HK-2 (cell line): ENCODE measurements around the gene STAT3.
"Not testable (repeated sequence)": the region's sequence is repeated elsewhere in the genome, so short reads cannot be mapped to it uniquely, and the experiment has no call there.

ENCODE experiments used
- DNase-seq: peaks from one replicate; pipeline ENCODE4 v3.0.0-alpha.2; 2018; ENCODE audit not compliant: unreplicated experiment

Gene STAT3

GRCh38 chr17:42409523-42410318, 21.5 kb upstream of the STAT3 start:
- peak; percentile 66 for DNase-seq

- no peak for DNase-seq
These were observed 19.8 kb upstream of the STAT3 start for GRCh38 chr17:42408061-42408460.

GRCh38 chr17:42407289-42407836, 19.1 kb upstream of the STAT3 start:
- peak; percentile 47 for DNase-seq

DNA sequence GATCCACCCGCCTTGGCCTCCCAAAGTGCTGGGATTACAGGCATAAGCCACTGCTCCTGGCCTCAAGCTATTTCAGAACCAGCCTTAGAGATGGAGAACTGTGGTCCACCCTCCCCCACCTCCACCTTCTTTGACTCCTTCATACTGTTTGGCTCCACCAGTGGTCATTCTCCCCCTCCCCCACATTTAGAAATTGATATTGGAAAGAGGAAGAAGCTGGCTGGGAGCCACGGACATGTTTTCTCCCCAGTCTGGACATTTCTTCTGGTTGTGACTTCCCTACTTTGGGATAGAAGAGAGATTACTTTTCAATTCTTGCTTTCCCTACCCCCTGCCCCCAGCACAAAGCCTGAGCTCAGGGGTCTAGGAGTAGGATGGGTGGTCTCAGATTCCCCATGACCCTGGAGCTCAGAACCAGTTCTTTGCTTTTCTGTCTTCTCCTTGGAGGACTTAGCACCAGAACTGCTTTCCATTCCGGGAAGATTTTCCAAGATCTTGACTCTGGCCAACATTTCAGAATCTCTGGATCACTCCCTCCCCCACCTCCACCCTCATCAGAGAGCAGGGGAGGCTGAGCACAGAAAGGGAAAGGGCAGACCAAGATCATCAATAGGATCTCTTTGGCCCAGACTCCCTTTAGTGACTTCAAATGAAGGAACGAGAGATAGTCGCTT, 18.5 kb upstream of the STAT3 start:
- DNase-seq, result no peak

GRCh38 chr17:42405963-42406495, 17.8 kb upstream of the STAT3 start:
- DNase-seq, result peak; percentile 59

GRCh38 chr17:42405076-42405475, 16.8 kb upstream of the STAT3 start:
- no peak for DNase-seq

DNA sequence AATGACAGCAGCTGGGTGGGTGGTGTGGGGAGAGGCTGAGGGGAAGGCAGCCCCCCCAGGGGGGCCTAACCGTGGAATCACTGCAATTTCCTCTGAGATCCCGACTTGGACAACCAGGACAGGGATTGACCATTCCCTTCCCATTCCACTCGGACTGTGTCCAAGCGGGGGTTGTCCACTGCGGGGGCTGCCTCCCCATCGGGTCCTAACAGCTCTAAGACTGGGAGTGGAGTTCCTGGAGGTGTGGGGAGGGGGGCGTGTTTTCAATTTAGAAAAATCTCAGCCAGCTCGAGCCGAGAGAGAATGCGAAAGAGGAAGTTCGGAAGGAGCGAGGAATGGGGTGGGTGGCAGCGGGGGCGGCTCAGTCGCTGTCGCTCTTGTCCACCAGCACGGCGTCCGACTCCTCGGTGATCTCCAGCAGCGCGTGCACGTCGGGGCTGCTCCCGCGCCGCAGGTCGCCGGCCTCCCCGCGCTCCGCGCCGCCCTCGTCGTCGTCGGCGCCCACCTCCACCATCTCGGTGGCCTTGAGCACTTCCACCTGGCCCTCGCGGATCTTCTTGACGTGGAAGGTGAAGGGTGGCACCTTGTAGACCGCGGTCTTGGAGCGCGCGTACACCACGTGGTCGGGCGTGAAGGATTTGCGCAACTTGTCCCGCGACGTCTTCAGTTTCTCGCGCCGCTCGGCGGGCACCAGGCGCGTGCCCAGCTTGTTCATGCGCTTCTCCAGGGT, 16.2 kb upstream of the STAT3 start:
- DNase-seq, result no peak

DNA sequence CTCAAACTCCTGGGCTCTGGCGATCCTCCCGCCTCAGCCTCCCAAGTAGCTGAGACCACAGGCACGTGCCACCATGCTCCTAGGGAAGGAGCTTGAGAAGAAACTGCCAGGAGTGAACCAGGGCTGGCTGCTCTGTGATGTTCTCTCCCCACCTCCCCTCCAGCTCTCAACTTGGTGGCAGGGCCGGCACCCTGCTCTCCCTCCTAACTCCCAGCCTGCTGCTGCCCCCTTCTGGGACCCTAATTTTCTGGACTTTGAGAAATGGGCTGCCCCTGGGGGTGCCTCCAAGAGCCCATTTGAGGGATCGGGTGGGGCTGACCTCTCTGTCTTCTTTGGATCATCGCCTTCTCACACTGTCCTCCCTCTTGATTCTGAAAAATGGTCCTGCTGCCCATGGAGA, 14.9 kb upstream of the STAT3 start:
- no peak for DNase-seq

GRCh38 chr17:42402117-42402516, 13.9 kb upstream of the STAT3 start:
- no peak for DNase-seq

DNA sequence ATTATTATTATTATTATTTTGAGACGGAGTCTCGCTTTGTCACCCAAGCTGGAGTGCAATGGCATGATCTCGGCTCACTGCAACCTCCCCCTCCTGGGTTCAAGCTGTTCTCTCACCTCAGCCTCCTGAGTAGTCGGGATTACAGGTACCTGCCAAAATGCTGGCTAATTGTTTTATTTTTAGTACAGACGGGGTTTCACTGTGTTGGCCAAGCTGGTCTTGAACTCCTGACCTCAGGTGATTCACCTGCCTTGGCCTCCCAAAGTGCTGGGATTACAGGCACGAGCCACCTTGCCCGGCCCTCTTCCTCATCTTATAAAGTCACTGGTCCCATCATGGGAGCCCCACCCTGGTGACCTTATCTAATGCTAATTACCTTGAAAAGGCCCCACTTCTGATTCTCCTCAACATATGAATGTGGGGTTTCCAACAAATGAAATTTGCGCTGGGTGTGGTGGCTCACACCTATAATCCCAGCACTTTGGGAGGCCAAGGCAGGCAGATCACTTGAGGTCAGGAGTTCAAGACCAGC, 12.7 kb upstream of the STAT3 start:
- not testable (repeated sequence) for DNase-seq

GRCh38 chr17:42399948-42400843, 12.0 kb upstream of the STAT3 start:
- DNase-seq, result no peak

DNA sequence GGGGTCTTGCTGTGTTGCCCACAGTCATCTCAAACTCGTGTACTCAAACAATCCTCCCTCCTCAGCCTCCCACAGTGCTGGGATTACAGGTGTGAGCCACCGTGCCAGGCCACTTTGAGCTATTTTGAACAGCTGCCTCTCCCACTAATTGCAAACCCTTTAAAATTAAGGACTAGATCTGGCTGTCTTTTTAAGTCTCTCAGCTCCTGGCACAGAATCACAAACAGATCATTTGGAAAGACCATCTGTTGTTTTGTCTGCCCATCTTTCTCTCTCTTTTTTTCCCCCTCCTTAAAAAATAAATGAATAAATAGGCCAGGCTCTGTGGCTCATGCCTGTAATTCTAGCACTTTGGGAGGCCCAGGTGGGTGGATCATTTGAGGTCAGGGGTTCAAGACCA, 10.9 kb upstream of the STAT3 start:
- DNase-seq, result no peak

DNA sequence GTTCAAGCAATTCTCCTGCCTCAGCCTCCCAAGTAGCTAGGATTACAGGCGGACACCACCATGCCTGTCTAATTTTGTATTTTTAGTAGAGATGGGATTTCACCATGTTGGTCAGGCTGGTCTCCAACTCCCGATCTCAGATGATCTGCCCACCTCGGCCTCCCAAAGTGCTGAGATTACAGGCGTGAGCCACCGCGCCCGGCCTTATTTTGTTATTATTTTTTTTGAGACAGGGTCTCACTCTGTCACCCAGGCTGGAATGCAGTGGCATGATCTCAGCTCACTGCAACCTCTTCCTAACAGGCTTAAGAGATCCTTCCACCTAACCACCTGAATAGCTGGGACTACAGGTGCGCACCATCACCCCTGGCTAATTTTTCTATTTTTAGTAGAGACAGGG, 7.4 kb upstream of the STAT3 start:
- not testable (repeated sequence) for DNase-seq

DNA sequence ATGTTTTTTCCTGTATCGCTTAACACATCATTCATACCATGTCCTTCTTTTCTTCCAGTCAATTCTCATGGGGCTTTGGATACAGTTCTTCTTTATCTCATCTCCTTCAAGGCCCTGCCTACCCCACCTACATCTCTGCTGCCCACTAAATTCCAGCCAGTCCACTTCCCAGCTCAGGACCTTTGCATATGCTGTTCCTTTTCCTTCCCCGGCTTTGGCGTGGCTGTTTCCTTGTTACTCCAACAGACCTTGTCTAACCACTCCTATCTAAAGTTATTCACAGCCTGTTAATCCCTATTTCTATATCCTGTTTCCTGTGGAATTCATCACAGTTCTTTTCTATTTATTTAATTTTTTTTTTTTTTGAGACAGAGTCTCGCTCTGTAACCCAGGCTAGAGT, 6.6 kb upstream of the STAT3 start:
- DNase-seq, result no peak

- DNase-seq, result no peak
These were observed 4.6 kb upstream of the STAT3 start for GRCh38 chr17:42392692-42393415.

DNA sequence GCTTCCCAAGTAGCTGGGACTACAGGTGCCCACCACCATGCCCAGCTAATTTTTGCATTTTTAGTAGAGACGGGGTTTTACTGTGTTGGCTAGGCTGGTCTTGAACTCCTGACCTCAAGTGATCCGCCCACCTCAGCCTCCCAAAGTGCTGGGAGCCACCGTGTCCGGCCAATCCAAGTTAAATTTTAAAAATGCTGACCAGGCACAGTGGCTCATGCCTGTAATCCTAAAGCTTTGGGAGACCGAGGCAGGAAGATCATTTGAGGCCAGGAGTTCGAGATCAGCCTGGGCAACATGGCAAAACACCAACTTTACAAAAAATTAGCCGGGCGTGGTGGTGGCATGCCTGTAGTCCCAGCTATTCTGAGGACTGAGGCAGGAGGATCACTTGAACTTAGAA, 3.2 kb upstream of the STAT3 start:
- DNase-seq, result not testable (repeated sequence)

DNA sequence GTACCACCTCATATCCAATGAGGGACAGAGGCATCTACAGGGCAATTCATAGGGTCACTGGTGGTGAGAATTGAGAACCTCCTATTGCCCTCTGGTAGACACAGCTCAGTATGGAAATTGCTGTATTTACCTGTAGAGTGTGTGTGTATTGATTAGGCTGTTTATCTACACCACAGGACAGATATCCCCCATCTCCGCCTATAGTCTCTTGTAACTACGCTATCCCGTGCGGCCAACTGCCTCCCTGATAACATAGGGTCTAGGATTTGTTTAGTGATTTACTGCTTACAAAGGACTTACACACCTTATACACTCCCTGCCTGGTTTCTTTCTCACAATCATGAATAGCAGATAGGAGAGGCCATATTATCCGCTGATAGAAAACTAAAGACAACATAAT, 1.7 kb upstream of the STAT3 start:
- no peak for DNase-seq

DNA sequence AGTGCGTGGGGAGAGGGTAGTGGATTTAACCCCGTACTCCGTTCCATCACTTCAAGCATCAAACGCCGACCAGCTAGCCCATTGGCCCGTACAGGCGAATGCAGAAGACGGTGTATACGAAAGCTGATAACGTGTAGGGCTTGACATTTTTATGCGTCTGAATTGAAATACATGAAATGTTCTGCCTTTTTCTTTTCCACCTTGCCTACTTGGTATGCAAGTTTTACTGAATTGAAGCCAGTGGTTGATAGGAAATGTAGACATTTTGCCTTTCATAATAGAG, 834 bp upstream of the STAT3 start:
- DNase-seq, result no peak

DNA sequence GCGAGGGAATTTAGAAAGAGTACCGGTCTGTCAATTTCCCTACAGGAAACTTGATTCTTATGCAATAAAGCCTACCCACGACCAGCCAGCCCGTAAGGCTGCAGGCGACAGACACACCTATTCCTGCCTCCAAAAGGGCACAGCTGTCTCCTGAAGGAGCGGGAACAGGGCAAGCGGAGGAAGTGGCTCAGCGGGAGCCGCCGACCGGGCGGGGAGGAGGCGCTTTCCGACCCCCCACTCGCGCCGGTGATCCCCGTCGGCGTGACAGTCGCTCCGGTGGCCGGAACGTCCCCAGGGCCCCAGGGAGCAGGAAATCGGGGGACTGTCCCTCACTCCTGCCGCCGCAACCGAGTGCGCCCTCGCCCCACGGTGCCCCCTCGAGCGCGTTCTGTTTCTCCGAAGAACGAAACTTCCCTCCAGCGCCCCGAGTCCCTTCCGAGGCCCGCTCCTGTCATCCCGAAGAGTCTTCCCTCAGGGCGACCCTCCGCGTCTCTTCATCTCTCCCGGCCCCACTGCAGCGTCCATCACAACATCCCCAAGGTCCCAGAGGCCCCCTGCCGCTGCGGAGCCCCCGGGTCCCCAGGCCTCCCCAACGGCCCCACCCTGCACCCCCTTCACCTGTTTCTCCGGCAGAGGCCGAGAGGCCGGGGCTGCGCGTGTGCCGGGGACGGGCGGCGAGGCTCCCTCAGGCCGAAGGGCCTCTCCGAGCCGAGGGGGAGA, 421 bp downstream of the STAT3 start:
- peak; percentile 56 for DNase-seq
